Measurements from ENCODE around the gene LINGO4. TPM values are rescaled to one million over a fixed set of nuclear protein-coding genes. Genes with fewer than 3 reads are reported as not detected.

The LINGO4 gene
- total RNA-seq, 1 experiment from 2014 or later: not detected

DNA sequence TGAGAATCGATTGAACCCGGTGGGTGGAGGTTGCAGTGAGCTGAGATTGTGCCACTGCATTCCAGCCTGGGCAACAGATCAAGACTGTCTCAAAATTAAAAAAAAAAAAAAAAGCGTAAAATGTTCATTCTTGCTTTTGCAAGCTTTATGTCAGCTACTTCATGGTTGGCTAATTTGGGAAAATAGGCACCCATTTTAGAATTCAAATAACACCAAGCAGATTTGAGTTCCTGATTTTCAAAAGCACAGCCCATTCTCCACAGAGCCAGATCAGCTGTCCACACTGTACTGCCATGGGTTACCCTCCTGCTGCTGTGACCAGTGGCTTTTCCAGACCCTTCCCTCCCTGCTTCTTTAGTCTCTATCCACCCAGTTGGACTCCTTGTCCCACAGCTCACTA is 43.9 kb upstream of the LINGO4 start:
- Mint-ChIP-seq H3K9me3 (no peaks in the 10 kb centered on the region), H3K4me3 (no peak overlapping the region), H3K36me3 (no peaks in the 10 kb centered on the region; the same call in 1 of the 2 replicates), H3K4me1 (peaks cover 13% of the 10 kb centered on the region), H3K27me3 (ENCODE audit: low read depth) (peaks cover 9% of the 10 kb centered on the region), H3K27ac (no peak overlapping the region)
- ATAC-seq (no peak), DNase-seq (ENCODE audit: low spot score) (no peak)
- POLR2A ChIA-PET: interaction anchor here (0.6 kb wide), 1 partner anchor 203 kb away, joined by 3 read pairs; no protein-coding TSS in a partner anchor
- TF ChIP-seq, protein P1, sequence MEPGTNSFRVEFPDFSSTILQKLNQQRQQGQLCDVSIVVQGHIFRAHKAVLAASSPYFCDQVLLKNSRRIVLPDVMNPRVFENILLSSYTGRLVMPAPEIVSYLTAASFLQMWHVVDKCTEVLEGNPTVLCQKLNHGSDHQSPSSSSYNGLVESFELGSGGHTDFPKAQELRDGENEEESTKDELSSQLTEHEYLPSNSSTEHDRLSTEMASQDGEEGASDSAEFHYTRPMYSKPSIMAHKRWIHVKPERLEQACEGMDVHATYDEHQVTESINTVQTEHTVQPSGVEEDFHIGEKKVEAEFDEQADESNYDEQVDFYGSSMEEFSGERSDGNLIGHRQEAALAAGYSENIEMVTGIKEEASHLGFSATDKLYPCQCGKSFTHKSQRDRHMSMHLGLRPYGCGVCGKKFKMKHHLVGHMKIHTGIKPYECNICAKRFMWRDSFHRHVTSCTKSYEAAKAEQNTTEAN (CRISPR knock-in tag; IDR thresholded peaks at IDR 0.05): no peak
- TF ChIP-seq TCF7 (CRISPR knock-in tag; IDR thresholded peaks at IDR 0.05; ENCODE audit: low read depth) (no peak), MXD4 (CRISPR knock-in tag; IDR thresholded peaks at IDR 0.05; ENCODE audit: borderline replicate concordance) (no peak), PRRX2 (CRISPR knock-in tag; IDR thresholded peaks at IDR 0.05) (no peak), JAZF1 (CRISPR knock-in tag; IDR thresholded peaks at IDR 0.05) (no peak), NR2C2 (CRISPR knock-in tag; IDR thresholded peaks at IDR 0.05) (no peak)
- TF ChIP-seq, protein P2, sequence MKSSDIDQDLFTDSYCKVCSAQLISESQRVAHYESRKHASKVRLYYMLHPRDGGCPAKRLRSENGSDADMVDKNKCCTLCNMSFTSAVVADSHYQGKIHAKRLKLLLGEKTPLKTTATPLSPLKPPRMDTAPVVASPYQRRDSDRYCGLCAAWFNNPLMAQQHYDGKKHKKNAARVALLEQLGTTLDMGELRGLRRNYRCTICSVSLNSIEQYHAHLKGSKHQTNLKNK (CRISPR knock-in tag; IDR thresholded peaks at IDR 0.05): no peak
- TF ChIP-seq, protein P3, sequence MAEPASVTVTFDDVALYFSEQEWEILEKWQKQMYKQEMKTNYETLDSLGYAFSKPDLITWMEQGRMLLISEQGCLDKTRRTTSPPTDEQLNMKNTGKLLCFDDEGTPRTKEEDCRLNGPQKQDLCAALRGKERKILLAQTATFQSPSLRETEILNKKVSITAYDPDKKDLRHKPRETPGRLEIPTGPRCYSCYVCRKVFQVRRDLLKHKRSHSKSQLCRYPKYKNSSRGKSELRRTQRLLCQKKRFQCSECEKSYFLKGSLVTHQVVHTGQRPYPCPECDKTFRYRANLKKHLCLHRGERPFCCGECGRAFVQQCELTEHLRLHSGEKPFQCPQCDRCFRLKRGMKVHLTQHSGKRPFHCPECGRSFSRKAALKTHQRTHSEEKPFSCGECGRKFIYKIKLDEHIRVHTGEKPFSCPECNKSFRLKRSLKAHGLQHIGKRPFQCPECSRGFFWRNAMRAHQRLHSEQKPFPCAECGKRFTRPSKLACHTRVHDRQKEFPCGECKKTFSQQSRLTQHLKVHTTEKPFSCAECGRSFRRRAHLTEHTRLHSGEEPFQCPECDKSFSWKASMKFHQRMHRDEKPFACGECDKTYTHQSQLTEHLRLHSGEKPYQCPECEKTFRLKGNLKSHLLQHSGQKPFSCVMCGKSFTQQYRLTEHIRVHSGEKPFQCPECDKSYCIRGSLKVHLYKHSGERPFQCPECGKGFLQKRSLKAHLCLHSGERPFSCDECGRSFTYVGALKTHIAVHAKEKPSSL (CRISPR knock-in tag; conservative IDR thresholded peaks at IDR 0.05): no peak
- TF ChIP-seq, protein P4, sequence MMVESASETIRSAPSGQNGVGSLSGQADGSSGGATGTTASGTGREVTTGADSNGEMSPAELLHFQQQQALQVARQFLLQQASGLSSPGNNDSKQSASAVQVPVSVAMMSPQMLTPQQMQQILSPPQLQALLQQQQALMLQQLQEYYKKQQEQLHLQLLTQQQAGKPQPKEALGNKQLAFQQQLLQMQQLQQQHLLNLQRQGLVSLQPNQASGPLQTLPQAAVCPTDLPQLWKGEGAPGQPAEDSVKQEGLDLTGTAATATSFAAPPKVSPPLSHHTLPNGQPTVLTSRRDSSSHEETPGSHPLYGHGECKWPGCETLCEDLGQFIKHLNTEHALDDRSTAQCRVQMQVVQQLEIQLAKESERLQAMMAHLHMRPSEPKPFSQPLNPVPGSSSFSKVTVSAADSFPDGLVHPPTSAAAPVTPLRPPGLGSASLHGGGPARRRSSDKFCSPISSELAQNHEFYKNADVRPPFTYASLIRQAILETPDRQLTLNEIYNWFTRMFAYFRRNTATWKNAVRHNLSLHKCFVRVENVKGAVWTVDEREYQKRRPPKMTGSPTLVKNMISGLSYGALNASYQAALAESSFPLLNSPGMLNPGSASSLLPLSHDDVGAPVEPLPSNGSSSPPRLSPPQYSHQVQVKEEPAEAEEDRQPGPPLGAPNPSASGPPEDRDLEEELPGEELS (CRISPR knock-in tag; IDR thresholded peaks at IDR 0.05): no peak
- CTCF ChIA-PET: interaction anchor here (0.6 to 1.0 kb wide), 2 partner anchors 49 to 114 kb away, joined by 3 read pairs; no protein-coding TSS in a partner anchor

DNA sequence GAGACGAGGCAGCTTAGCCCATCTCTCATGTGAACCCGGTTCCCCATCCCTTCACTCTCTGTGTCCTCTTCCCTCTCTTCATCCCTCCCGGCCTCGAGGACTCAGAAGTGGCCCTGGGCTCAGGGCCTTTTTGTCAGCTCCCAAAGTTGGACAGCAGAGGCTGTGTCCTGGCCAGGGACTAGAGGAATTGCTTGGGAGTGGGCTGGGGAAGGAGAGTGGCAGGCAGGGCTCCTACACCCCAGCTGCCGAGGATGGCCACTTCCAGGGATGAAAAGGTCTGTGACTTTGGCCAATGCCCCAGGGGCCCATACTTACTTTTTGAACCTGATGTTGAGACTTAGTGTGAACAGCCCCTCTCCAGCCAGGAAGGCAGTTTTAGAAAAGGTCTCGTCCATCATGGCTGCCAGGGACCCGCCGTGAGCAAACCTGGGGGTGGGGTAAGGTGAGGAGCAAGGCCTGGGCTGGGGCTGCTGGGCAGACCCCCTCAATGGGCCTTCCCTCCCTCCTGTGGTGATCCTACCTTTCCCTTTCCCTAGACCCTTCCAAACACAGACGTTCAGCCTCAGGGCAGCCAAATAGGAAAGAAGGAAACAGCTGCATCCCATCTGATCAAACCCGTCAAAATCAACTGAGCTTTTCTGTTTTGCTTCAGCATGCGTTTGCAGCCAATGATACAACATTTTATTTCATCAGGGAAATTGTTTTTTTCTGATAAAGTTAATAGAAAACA is 42.8 kb upstream of the LINGO4 start:
- Mint-ChIP-seq H3K36me3 (no peaks in the 10 kb centered on the region; the same call in 1 of the 2 replicates), H3K4me1 (peaks cover 13% of the 10 kb centered on the region), H3K27me3 (ENCODE audit: low read depth) (peaks cover 9% of the 10 kb centered on the region), H3K27ac (no peak overlapping the region), H3K9me3 (no peaks in the 10 kb centered on the region), H3K4me3 (no peak overlapping the region)
- CTCF ChIA-PET: interaction anchor here (1.0 to 2.6 kb wide), 4 partner anchors 11 to 113 kb away, joined by 3 to 10 read pairs (median 4); no protein-coding TSS in a partner anchor
- DNase-seq (ENCODE audit: low spot score) (no peak), ATAC-seq (no peak)
- POLR2A ChIA-PET: interaction anchor here (0.6 kb wide), 1 partner anchor 1204 kb away, joined by 6 read pairs; no protein-coding TSS in a partner anchor
- TF ChIP-seq, protein P1 (CRISPR knock-in tag; IDR thresholded peaks at IDR 0.05): no peak
- TF ChIP-seq ZNF671 (CRISPR knock-in tag; IDR thresholded peaks at IDR 0.05): no peak
- TF ChIP-seq MYBL2 (CRISPR knock-in tag; IDR thresholded peaks at IDR 0.05): no peak
- TF ChIP-seq, protein P5, sequence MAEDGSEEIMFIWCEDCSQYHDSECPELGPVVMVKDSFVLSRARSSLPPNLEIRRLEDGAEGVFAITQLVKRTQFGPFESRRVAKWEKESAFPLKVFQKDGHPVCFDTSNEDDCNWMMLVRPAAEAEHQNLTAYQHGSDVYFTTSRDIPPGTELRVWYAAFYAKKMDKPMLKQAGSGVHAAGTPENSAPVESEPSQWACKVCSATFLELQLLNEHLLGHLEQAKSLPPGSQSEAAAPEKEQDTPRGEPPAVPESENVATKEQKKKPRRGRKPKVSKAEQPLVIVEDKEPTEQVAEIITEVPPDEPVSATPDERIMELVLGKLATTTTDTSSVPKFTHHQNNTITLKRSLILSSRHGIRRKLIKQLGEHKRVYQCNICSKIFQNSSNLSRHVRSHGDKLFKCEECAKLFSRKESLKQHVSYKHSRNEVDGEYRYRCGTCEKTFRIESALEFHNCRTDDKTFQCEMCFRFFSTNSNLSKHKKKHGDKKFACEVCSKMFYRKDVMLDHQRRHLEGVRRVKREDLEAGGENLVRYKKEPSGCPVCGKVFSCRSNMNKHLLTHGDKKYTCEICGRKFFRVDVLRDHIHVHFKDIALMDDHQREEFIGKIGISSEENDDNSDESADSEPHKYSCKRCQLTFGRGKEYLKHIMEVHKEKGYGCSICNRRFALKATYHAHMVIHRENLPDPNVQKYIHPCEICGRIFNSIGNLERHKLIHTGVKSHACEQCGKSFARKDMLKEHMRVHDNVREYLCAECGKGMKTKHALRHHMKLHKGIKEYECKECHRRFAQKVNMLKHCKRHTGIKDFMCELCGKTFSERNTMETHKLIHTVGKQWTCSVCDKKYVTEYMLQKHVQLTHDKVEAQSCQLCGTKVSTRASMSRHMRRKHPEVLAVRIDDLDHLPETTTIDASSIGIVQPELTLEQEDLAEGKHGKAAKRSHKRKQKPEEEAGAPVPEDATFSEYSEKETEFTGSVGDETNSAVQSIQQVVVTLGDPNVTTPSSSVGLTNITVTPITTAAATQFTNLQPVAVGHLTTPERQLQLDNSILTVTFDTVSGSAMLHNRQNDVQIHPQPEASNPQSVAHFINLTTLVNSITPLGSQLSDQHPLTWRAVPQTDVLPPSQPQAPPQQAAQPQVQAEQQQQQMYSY (CRISPR knock-in tag; IDR thresholded peaks at IDR 0.05): no peak
- TF ChIP-seq CBFB (CRISPR knock-in tag; IDR thresholded peaks at IDR 0.05; ENCODE audit: low read depth): no peak
- no peak for TF ChIP-seq NFE2L1 (CRISPR knock-in tag; IDR thresholded peaks at IDR 0.05)
- TF ChIP-seq, protein P2 (CRISPR knock-in tag; IDR thresholded peaks at IDR 0.05): no peak
- no peak for TF ChIP-seq JAZF1 (CRISPR knock-in tag; IDR thresholded peaks at IDR 0.05)
- TF ChIP-seq, protein P6, sequence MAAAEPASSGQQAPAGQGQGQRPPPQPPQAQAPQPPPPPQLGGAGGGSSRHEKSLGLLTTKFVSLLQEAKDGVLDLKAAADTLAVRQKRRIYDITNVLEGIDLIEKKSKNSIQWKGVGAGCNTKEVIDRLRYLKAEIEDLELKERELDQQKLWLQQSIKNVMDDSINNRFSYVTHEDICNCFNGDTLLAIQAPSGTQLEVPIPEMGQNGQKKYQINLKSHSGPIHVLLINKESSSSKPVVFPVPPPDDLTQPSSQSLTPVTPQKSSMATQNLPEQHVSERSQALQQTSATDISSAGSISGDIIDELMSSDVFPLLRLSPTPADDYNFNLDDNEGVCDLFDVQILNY (CRISPR knock-in tag; IDR thresholded peaks at IDR 0.05): no peak
- TF ChIP-seq ETV6 (CRISPR knock-in tag; IDR thresholded peaks at IDR 0.05): no peak
- no peak for TF ChIP-seq HMGA2 (CRISPR knock-in tag; IDR thresholded peaks at IDR 0.05)
- no peak for TF ChIP-seq JUN (CRISPR knock-in tag; IDR thresholded peaks at IDR 0.05)
- TF ChIP-seq, protein P4 (CRISPR knock-in tag; IDR thresholded peaks at IDR 0.05): no peak
